GM12875 (cell line): ENCODE data around the gene SEM1.

Experiments
- H3K4me3 ChIP-seq: one replicate; pipeline ENCODE4 v1.5.1; 2011; ENCODE audit warnings: low read depth, low read length, control low read depth
- CTCF ChIP-seq: IDR thresholded peaks from 2 replicates; pipeline ENCODE4 v1.5.1; 2011; ENCODE audit warnings: low read depth, mild to moderate bottlenecking, control low read depth, inconsistent platforms, low read length, moderate library complexity, borderline replicate concordance; ENCODE audit not compliant: insufficient read depth

The SEM1 gene

GRCh38 chr7:96671854-96672253 lies 37.8 kb downstream of the SEM1 start:
- no peak overlapping the region for H3K4me3 ChIP-seq
- TF ChIP-seq CTCF = no peak

GRCh38 chr7:96670338-96671289 lies 39.0 kb downstream of the SEM1 start:
- no peak for TF ChIP-seq CTCF
- H3K4me3 ChIP-seq = no peak overlapping the region

- no peak for TF ChIP-seq CTCF
- H3K4me3 ChIP-seq = no peak overlapping the region
Observed at GRCh38 chr7:96669812-96670211, 39.8 kb downstream of the SEM1 start.

GRCh38 chr7:96667026-96667425 lies 42.6 kb downstream of the SEM1 start:
- TF ChIP-seq CTCF = no peak
- no peak overlapping the region for H3K4me3 ChIP-seq

GRCh38 chr7:96665689-96666088 lies 44.0 kb downstream of the SEM1 start:
- TF ChIP-seq CTCF = no peak

GRCh38 chr7:96664793-96665192 lies 44.9 kb downstream of the SEM1 start:
- no peak for TF ChIP-seq CTCF
- H3K4me3 ChIP-seq = no peak overlapping the region

More at GRCh38 chr7:96665689-96666088, 44.0 kb downstream of the SEM1 start:
- no peak overlapping the region for H3K4me3 ChIP-seq
